ENCODE results near the gene RECK. TPM values are rescaled to one million over a fixed set of nuclear protein-coding genes. Genes with fewer than 3 reads are reported as not detected.
"Not testable (repeated sequence)": the region's sequence is repeated elsewhere in the genome, so short reads cannot be mapped to it uniquely, and the experiment has no call there.

The RECK gene
- total RNA-seq, 1 donor from 2014 or later = 9.8 TPM

DNA sequence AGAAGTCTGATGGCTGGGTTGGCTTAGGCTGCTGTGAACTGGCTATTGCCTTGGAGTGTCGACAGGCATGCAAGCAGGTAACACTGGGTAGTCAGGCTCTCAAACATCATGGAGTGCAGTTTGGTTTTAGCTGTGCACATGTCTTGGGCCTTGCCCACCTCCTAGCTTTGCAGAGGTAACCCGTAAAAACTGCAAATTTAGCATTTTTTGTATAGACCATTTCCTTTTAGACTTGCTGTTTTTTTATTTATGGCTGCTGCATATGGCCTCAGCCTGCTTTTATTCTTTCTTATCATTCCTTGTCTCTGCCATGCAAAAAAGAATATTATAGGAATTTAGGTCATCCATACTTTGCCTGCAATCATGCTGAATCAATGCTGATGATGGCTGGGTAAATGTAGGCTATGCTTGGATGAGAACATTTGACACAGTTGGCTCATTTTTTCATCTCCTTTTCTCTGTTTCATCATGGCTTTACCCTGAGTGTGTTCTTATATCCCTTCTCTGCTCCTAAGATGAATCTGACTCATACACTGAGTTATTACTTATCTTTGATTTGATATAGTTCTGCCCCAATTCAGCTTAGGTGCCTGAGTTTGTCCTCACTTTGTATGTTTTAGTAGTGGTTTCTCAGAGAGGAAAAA, 27.2 kb downstream of the RECK start:
- DNase-seq (ENCODE audit: low read depth) = no peak

DNA sequence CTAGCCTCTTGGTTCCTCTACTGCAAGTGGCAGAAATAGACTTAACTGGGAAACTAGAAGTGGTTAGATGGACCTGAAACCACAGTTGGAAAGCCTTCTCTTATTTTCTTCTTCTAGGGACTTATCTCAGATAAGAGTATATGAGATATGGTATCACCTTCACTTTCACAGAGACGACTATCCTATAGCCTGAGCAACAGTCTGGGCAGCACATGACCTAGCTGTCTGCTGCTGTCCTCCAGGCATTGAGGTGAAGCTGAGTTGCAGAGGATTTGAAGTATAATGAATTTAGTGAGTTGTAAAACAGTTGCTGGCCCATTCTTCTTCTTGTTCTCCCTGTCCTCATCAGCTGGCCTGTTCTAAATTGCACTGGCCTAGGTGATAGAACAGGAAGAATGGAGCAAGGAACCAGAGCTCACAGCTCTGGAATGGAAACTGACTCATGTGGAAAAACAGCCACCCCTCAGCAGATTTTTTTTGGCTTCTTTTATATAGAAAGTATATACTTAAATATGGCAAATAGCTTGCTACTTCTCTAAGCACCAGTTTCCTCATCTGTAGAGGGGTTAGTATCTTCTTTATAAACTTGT, 27.8 kb downstream of the RECK start:
- DNase-seq (ENCODE audit: low read depth) = no peak

DNA sequence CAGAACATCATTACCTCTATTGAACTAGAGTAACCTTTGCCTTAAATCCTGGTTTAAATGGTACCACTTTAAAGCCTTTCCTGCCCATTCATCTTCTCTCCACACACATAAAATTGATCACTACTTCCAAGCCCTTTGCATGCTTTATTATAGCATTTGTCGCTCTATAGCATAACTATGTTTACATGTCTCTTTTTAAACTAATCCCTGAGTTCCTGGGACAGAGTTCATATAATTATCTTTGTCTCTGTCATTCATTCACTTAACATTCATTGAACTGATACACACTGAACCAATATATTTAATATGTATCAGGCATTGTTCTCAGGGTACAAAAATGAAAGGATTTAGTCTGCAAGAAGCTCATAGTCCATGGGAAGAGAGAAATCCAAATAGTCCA, 37.3 kb downstream of the RECK start:
- no peak for DNase-seq (ENCODE audit: low read depth)

DNA sequence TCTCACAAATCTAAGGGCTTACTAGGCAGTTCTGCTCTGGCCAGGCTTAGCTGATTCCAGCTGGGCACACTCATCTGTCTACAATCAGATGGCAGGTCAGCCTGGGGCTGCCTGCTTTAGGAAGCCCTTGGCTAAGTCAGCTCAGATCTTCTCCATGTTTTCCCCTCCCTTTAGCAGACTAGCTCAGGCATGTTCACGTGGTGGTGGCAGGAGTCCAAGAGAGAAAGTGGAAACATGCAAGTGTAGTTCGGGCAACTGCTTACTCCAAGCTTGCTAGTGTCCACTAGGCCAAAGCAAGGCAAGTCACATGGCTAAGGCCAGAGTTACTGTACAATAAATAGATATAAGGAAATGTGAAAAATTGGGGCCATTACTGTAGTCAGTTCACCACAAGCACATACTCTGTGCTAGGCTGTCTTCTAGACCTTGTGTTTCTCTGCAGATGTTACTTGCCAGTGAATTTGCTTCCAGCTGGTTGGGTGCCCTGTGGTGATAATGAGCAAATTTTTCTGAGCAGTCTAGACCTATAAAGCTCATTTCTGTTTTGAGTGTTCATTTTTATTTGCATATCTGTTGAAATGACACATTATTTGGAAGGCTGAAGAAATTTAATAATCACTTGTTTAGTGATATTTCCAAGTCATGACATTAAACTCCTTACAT, 38.3 kb downstream of the RECK start:
- peak; percentile 89 for DNase-seq (ENCODE audit: low read depth)

DNA sequence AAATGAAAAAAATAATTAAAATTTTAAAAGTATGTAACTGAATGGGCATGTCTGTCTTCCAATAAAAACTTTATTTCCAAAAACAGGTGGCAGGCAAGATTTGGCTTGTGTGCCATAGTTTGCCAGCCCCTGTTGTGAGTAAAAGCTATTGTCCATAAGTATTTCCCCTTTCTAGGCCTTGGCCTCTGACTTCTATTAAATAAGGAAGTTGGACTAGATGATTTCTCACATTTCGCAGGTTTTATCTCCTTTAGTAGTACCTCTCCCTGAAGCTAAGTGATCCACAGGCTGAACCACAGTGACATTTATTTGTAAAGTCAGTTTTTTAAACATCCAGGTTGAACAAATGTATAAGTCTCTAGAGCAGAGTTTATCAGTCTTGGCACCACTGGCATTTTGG, 41.3 kb downstream of the RECK start:
- no peak for DNase-seq (ENCODE audit: low read depth)

DNA sequence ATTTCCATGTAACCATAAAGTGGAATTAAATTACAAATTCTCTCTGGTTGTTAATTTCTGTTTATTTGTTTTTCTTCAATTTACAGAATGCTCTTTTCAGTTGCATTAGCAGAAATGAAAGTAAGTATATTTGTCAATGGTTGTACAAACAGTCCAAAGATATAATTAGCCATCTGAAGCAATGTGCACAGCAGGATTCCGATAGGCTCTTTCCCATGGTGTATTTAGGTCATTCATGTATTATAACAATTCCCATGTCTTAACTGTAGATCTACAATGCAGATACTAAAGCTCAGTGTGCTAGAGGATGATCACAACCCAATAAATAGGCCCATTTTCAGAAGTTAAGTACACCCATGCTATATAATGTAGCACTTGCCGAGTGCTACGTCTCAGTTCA, 43.8 kb downstream of the RECK start:
- DNase-seq (ENCODE audit: low read depth) = no peak

DNA sequence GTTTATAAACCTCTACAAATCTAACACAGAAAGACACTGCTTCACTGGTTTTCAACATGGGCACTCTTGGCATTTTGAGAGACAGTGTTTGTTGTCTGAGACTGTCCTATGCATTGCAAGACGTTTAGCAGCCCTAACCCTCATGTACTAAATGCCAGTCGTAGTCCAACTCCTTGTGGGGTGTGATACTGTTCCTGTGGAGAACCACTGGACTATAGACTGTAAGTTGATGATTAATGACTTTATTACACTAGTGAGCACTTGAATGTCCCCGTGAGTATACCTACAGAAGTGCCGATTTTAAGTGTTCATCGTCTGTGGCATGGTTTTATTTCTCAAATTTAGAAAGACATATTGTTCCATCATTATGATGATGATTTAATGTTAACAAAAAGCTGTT, 46.2 kb downstream of the RECK start:
- DNase-seq (ENCODE audit: low read depth) = no peak

DNA sequence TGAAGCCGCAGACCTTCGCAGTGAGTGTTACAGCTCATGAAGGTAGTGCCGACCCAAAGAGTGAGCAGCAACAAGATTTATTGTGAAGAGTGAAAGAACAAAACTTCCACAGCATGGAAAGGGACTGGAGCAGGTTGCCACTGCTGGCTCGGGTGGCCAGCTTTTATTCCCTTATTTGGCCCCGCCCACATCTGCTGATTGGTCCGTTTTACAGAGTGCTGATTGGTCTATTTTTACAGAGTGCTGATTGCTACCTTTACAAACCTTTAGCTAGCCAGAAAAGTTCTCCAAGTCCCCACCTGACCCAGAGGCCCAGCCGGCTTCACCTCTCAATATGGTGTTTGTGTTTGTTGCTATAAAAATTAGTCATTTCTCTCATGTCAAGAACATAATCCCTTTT, 49.7 kb downstream of the RECK start:
- no peak for DNase-seq (ENCODE audit: low read depth)

DNA sequence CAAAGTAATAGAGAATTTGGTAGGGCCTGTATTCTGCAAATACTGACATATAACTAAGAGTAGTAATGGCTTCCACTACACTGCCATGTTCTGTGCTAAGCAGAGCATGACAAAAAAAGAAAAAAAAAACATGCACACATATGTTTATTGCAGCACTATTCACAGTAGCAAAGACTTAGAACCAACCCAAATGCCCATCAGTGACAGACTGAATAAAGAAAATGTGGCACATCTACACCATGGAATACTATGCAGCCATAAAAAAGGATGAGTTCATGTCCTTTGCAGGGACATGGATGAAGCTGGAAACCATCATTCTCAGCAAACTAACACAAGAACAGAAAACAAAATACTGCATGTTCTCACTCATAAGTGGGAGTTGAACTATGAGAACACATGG, 50.3 kb downstream of the RECK start:
- not testable (repeated sequence) for DNase-seq (ENCODE audit: low read depth)

DNA sequence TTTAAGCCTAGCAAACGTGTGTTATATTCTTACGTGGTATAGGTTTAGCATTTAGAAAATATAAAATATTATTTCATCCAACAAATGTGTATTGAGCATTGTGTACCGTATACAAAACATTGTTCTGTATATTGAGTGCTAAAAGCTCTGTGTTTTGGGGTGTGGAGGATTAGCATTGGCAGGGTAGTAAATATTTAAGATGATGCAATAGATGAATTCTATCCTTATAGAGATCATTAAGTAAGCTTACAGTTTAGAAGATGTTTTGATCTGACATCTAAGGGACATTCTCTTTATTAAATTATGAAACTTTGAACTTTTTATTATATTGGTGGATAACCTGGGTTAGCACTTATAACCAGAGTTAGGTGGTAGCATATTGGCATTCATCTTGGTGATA, 51.3 kb downstream of the RECK start:
- no peak for DNase-seq (ENCODE audit: low read depth)

DNA sequence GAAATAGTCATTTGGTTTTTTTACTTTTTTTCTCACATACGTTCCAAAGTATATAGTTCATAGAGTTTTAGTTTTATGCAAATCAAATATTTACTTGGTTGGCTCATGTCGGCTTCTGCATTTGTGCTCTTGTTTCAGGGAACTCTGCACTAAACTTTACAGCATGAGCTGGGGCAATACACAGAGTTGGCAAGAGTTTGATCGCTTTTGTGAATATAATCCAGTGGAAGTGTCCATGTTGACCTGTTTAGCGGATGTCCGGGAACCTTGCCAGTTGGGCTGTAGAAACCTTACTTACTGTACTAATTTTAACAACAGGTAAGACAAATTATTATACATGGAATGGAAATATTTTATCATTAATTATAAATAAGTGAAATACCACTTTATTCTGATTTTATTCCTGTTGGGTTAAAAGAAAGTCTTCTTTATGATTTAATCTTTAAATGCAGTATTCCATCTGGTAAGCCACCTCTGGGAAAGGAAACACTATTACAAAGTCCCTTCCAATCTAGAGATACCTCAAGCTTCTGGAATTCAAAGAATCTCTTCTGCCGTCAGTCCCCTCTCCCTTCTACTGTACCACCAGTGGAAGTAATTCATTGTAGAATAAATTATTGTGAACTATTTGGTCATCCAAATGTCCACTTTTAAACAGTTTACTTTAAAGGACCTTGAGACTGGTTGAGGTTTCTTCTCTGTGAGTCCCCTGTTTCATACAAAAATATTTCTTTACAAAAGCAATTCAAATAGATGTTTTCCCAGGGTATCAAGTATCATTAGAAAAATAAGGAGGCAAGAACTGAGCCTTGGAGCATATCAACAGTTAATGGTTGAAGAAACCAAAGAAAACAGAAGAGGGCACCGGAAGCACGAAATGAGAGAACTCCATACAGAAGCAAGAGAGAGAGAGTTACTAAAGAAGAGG, 54.6 kb downstream of the RECK start:
- peak; percentile 63 for DNase-seq (ENCODE audit: low read depth)

DNA sequence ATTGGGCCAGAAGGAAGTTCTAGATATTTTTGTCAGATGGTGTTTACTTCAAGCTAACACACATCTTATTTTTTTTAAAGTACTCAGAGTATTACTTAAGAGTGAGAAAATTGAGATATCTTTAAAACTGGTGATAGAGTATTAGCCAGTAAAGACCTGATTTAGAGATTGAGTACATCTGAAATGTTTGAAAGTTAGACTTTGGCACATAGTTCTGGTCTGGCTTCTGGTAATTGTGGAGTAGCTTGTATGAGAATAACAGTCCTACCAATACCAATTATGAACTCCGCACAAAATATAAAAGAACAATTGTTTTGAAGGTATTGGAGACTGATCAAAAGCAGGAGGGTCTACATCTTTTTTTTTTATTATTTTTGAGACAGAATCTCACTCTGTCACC, 55.3 kb downstream of the RECK start:
- DNase-seq (ENCODE audit: low read depth) = no peak

DNA sequence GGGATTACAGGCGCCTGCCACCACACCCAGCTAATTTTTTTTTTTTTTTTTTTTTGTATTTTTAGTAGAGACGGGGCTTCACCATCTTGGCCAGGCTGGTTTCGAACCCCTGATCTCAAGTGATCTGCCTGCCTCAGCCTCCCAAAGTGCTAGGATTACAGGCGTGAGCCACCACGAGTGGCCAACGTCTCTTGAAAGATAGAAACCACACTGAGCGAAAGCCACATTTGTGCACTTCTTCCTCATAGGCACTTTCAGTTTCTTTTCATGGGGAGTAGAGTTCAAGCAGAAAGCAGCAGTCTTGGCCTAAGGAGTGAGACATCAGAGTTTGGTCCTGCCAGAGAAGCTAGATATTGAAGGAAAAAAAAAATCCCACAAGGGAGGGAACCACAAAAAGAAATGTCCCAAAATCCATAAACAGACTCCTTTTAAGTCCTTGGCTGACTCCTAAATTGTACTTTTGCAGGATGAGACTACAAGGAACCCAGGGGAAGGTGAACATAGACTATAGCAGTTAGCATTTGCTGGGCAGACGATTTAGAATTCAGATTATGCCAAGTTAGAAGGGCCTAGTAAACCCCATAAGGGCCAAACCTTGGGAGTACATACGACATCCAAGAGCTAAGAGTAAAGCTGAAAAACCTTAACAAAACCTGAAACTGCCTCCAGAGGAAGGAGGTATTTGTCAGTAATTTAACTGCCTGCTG, 55.9 kb downstream of the RECK start:
- no peak for DNase-seq (ENCODE audit: low read depth)

DNA sequence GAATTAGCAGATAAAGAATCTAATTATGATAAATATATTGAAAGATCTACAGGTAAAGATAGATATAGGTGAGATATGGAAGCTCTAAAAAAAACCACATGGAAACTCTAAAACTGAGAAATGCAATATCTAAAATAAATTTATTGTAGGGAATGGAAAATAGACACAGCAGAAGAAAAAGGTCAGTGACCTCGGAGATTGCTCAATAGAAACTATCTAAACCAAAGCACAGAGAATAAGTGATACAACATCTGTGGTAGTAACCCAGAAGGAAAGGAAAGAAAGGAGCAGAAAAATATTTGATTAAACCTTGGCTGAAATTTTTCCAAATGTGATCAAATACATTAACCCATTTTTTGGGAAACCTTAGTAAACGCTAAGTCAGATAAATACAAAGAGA, 56.7 kb downstream of the RECK start:
- DNase-seq (ENCODE audit: low read depth) = no peak

DNA sequence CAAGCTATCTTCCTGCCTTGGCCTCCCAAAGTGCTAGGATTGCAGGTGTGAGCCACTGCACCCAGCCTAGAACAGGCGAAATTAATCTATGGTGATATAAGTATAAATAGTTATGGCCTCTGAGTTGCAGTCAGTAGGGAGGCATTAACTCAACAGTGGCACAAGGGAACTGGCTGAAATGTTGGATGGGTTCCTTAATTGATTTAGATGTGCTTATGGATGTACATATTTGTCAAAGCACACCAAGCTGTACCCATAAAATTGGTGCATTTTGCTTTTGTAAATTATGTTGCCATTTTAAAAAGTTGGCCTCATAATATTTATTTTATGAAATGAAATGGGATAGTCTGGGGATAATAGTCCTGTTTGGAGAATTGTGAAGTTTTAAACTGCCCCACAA, 63.0 kb downstream of the RECK start:
- DNase-seq (ENCODE audit: low read depth) = no peak

DNA sequence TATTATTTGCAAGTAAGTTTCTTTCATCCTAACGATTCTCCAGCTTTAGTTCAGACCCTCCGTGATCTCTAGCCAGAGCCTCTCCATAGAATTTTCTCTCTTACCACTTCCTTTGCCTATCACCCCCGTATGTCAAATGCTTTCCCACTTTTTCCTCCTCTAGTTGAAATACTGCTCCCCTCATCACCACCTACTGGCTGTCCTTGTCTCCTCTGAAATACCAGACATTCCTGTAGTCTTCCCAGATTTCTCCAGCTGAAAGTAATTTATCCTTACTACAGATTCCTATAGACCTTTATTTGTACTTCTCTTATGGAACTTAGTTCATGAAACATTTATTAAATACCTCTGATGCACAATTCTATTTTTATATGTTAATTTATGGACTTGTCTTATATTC, 63.8 kb downstream of the RECK start:
- no peak for DNase-seq (ENCODE audit: low read depth)

DNA sequence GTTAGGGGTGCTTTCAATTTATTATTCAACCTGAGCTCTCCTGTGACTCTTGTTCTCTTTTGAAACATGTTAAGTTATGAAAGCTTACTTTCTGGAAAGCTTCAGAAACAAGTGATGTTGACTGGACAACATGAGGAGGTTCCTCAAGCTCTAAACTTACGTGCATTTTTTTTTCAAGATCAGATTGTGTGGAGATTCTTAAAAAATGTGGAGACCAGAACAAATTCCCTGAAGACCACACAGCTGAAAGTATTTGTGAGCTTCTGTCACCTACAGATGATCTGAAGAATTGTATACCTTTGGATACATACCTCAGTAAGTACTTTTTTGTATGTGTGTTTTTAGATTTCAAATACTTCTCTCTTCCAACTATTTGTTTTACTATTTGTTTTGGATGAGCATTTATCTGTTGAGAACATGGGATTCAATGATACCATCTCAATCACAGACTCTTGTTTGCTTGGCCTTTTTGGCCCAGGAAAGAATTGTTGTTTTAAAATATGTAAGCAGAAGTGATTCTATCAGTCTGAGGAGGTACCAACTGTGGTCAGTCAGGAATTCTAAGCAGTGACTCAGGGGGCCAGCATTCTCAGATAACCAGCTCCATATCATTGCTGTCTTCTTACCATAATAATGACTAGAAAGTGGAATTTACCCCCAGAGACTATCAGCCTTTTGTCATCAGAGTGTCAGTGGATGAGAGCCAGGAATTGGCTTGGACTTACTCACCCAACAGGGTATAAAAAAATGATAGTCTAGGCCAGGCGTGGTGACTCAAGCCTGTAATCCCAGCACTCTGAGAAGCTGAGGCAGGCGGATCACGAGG, 65.4 kb downstream of the RECK start:
- peak; percentile 86 for DNase-seq (ENCODE audit: low read depth)

DNA sequence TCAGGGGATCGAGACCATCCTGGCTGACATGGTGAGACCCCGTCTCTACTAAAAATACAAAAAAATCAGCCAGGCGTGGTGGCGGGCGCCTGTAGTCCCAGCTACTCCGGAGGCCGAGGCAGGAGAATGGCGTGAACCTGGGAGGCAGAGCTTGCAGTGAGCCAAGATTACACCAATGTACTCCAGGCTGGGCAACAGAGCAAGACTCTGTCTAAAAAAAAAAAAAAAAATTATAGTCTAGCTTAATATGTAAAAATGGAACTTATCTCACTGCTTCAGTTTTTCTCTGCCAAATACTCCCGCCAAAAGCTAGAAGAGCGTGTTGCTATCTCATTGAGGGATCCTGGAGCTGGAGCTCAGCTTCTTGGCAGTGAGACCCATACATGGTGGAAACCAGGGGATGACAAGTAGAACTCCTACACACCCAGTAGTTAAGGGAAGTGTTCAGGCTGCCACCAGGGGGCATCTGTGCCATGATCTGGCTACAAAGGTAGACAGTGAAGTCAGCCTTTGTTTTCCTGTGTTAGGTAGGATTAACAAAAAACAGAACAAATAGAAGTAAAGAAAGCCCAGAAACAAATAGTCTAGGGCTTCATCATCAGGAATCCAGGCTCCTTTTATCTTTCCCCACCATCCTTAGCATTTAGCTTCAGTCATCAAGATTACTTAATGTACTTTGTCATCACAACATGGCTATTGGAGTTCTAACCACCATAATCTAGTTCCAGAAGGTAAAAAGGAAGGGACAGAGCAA, 66.2 kb downstream of the RECK start:
- DNase-seq (ENCODE audit: low read depth) = peak; percentile 62

DNA sequence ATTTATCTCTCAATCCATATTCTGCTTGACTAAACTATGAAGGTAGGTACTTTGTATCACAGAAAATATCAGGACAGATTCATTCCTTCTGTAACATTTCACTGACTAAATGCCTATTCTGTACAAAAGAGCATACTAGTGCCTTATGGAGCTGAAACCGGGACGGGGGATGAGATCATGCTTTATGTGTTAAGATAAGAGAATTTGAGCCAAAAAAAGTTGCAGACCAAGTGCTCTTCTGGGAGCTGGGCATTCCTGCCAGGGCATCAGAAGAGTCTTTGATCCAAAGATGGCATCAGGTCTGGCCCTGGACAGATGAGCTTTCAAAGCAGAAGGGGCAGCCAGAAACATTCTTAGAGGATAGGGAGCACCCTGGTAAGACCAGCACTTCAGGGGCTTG, 72.4 kb downstream of the RECK start:
- no peak for DNase-seq (ENCODE audit: low read depth)

DNA sequence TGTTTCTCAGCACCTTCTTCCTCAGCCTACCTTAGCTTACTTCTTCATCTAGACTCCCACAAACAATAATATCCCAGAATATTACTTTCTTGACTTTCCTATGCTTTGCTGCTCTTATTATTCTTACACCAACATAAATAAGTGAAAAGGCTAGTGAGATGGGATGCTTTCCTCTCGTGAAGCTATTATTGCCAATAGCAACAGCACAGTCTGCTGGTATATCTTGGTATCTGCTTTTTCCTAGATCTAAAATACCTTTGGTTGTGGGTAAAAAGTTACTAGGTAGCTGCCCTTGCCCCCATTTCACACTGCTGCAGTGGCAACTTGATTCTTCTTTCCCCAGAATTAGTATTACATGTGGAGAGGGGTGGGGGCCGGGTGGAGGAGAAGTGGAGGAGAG, 73.7 kb downstream of the RECK start:
- DNase-seq (ENCODE audit: low read depth) = no peak
